GM19025 (cell line): ENCODE results near the gene ALDH4A1.

Experiments used
- ATAC-seq: cut with Tn5 transposase; IDR thresholded peaks from one replicate; pipeline ENCODE4 v1.9.1; 2021; ENCODE audit warnings: mild to moderate bottlenecking, low read depth, moderate library complexity; ENCODE audit not compliant: unreplicated experiment

Gene ALDH4A1

GRCh38 chr1:18902523-18903290 lies at the start of gene ALDH4A1:
Gene ALDH4A1 (minus strand): TSS chr1:18902555. CDS start chr1:18902523, 32 bp downstream.
- peak; percentile 96 for ATAC-seq

GRCh38 chr1:18951818-18952391 lies 49.5 kb upstream of the ALDH4A1 start:
- peak; percentile 33 for ATAC-seq

GRCh38 chr1:18951416-18951815 lies 49.1 kb upstream of the ALDH4A1 start:
- ATAC-seq: no peak

- no peak for ATAC-seq
Observed at GRCh38 chr1:18950401-18951026, 48.2 kb upstream of the ALDH4A1 start.

GRCh38 chr1:18949686-18950400 lies 47.5 kb upstream of the ALDH4A1 start:
- ATAC-seq: no peak

GRCh38 chr1:18948913-18949685 lies 46.7 kb upstream of the ALDH4A1 start:
- ATAC-seq: no peak

GRCh38 chr1:18948048-18948912 lies 45.9 kb upstream of the ALDH4A1 start:
- ATAC-seq: no peak

GRCh38 chr1:18947570-18947969 lies 45.2 kb upstream of the ALDH4A1 start:
- no peak for ATAC-seq

GRCh38 chr1:18946550-18947381 lies 44.4 kb upstream of the ALDH4A1 start:
- no peak for ATAC-seq

- no peak for ATAC-seq
Observed at GRCh38 chr1:18945401-18945849, 43.1 kb upstream of the ALDH4A1 start.

- no peak for ATAC-seq
Observed at GRCh38 chr1:18944810-18945209, 42.5 kb upstream of the ALDH4A1 start.

- no peak for ATAC-seq
Observed at GRCh38 chr1:18943914-18944572, 41.7 kb upstream of the ALDH4A1 start.

GRCh38 chr1:18943162-18943561 lies 40.8 kb upstream of the ALDH4A1 start:
- ATAC-seq: no peak

GRCh38 chr1:18942340-18942739 lies 40.0 kb upstream of the ALDH4A1 start:
- ATAC-seq: no peak

- ATAC-seq: no peak
Observed at GRCh38 chr1:18941221-18942141, 39.1 kb upstream of the ALDH4A1 start.

- ATAC-seq: no peak
Observed at GRCh38 chr1:18940303-18941020, 38.1 kb upstream of the ALDH4A1 start.
